Measurements from ENCODE around the gene SNRK. TPM values are rescaled to one million over a fixed set of nuclear protein-coding genes. Genes with fewer than 3 reads are reported as not detected.

The SNRK gene
- total RNA-seq, 2 donors from 2014 or later: 19.4 TPM

DNA sequence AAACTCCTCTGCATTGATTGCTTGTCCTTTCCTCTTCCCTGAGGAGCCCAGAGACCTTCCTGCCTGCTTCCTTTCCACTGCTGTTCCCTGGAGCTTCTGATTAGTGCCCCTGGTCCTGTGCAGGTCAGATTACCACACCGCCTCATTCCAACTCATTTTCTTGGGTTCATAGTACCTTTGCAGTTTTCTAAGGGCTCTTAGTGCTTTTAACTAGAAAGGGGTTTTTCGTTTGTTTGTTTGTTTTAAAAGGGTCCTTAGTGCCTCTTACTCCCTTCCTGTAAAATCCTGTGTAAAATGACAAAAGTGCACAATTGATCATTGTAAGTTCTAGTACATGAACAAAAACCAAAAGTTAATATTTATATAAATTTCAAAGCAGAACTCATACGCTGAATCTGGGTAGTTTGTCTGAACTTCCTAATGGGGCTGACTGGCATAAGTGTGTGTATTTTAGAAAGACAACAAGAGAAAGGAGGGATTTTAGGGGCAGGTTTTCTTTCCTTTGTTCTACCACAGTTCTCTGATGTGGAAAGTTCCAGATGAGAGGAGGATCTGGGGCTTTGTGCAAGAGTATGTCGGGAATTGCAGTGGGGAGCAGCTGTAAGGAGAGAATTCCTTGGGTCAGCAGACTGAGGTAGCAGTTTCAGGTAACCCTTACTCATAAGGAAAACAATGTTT, 30.6 kb downstream of the SNRK start:
- no peak overlapping the region for H3K9ac ChIP-seq (ENCODE audit: extremely low read depth, low read length, poor library complexity, severe bottlenecking)
- Mint-ChIP-seq H3K27ac (peak overlapping the region; percentile 24), H3K4me1 (peaks cover 14% of the 10 kb centered on the region), H3K9me3 (no peaks in the 10 kb centered on the region), H3K4me3 (no peak overlapping the region), H3K27me3 (ENCODE audit: insufficient read depth) (no peaks in the 10 kb centered on the region), H3K36me3 (ENCODE audit: low read depth) (peaks cover 10% of the 10 kb centered on the region)
- no peaks in the 10 kb centered on the region for H3K27me3 ChIP-seq (ENCODE audit: control insufficient read depth, insufficient read depth, low read length, poor library complexity, severe bottlenecking)
- H3K9me3 ChIP-seq (ENCODE audit: control insufficient read depth, low read length): no peaks in the 10 kb centered on the region
- peak overlapping the region; percentile 41 for H3K27ac ChIP-seq (ENCODE audit: low read depth, low read length)
- TF ChIP-seq, protein P1, sequence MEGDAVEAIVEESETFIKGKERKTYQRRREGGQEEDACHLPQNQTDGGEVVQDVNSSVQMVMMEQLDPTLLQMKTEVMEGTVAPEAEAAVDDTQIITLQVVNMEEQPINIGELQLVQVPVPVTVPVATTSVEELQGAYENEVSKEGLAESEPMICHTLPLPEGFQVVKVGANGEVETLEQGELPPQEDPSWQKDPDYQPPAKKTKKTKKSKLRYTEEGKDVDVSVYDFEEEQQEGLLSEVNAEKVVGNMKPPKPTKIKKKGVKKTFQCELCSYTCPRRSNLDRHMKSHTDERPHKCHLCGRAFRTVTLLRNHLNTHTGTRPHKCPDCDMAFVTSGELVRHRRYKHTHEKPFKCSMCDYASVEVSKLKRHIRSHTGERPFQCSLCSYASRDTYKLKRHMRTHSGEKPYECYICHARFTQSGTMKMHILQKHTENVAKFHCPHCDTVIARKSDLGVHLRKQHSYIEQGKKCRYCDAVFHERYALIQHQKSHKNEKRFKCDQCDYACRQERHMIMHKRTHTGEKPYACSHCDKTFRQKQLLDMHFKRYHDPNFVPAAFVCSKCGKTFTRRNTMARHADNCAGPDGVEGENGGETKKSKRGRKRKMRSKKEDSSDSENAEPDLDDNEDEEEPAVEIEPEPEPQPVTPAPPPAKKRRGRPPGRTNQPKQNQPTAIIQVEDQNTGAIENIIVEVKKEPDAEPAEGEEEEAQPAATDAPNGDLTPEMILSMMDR (conservative IDR thresholded peaks at IDR 0.05): no peak
- no peaks in the 10 kb centered on the region for H3K4me1 ChIP-seq (ENCODE audit: control insufficient read depth, insufficient read depth, low read length)
- WGBS, 2 experiments (ENCODE audit: insufficient coverage in 1 of 2, insufficient read length in 1 of 2): 60 to 84% methylated on average over 1 to 4 of the region's 4 CpGs
- DNase-seq: no peak
- peaks cover 9% of the 10 kb centered on the region for H3K36me3 ChIP-seq (ENCODE audit: control insufficient read depth, insufficient read depth, low read length)
- H3K4me3 ChIP-seq (ENCODE audit: low read length): no peak overlapping the region

DNA sequence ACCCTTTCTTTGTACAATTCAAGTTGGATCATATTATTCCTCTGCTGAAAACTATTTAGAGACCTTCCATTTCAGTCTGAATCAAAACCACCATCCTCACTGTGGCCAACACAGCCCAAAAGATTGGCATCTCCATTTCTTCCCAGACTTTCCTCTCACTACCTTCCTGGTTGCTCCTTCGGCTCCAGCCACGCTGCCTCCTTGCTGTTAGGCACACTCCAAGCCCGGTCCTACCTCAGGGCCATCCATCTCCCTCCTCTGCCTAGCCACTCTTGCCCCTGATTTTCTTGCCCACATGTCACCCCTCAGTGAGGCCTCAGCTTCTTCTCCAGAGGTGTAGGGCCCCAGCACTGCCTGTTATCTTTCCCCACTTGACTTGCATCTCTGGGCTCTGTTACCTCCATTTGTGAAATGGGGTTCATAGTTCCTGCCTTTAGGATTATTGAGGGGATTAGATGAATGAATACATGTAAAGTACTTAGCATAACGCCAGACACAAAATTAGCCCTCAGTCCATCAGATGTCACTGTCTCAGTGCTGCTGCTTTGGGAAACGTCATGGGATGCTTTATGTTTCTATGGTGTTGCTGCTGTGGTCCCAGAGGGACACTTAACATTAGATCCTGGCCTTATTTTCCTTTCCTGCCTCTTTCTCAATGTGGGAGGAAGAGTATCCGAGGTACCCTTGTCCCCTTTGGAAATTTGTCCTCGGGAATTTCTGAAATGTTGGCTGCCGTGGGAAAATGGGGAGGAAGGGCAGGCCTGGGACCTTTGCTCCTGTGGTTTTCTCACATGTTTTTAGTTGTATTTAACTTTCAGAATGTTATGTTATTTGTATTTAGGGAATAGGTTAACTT, 31.3 kb downstream of the SNRK start:
- Mint-ChIP-seq H3K4me1 (peaks cover 14% of the 10 kb centered on the region), H3K9me3 (no peaks in the 10 kb centered on the region), H3K27me3 (ENCODE audit: insufficient read depth) (no peaks in the 10 kb centered on the region), H3K4me3 (no peak overlapping the region), H3K27ac (peak overlapping the region; percentile 20), H3K36me3 (ENCODE audit: low read depth) (peaks cover 12% of the 10 kb centered on the region)
- H3K4me3 ChIP-seq (ENCODE audit: low read length): no peak overlapping the region
- TF ChIP-seq, protein P1 (conservative IDR thresholded peaks at IDR 0.05): no peak
- H3K27me3 ChIP-seq (ENCODE audit: control insufficient read depth, insufficient read depth, low read length, poor library complexity, severe bottlenecking): no peaks in the 10 kb centered on the region
- H3K4me1 ChIP-seq (ENCODE audit: control insufficient read depth, insufficient read depth, low read length): no peaks in the 10 kb centered on the region
- WGBS, 2 experiments (ENCODE audit: insufficient coverage in 1 of 2, insufficient read length in 1 of 2): 91 to 96% methylated on average over 5 to 8 of the region's 8 CpGs
- H3K9me3 ChIP-seq (ENCODE audit: control insufficient read depth, low read length): no peaks in the 10 kb centered on the region
- peaks cover 2% of the 10 kb centered on the region for H3K36me3 ChIP-seq (ENCODE audit: control insufficient read depth, insufficient read depth, low read length)
- no peak overlapping the region for H3K27ac ChIP-seq (ENCODE audit: low read depth, low read length)
- no peak for DNase-seq
- H3K9ac ChIP-seq (ENCODE audit: extremely low read depth, low read length, poor library complexity, severe bottlenecking): no peak overlapping the region

DNA sequence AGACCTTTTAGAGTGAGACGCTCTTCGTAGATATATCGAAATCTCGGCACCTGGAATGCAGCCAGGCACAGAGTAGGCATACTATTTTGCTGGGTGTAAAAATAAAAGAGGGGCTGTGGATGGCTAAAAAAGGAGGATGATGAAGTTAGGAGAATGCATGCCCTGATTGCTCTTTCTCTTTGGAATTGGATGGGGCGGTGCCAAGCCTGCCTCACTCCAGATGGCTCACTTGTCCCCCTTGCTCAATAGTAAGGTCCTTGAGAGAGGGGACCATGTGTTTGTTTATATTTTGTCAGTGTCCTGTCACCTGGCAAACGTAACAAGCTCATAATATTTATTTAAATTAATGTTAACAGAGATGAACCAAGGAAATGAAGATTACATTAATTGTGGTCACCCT, 33.0 kb downstream of the SNRK start:
- no peak overlapping the region for H3K4me3 ChIP-seq (ENCODE audit: low read length)
- TF ChIP-seq, protein P1 (conservative IDR thresholded peaks at IDR 0.05): no peak
- H3K9me3 ChIP-seq (ENCODE audit: control insufficient read depth, low read length): peaks cover 10% of the 10 kb centered on the region
- H3K9me3 Mint-ChIP-seq: peaks cover 6% of the 10 kb centered on the region
- H3K36me3 ChIP-seq (ENCODE audit: control insufficient read depth, insufficient read depth, low read length): peaks cover 6% of the 10 kb centered on the region
- DNase-seq: no peak
- no peaks in the 10 kb centered on the region for H3K4me1 ChIP-seq (ENCODE audit: control insufficient read depth, insufficient read depth, low read length)
- peaks cover 8% of the 10 kb centered on the region for H3K36me3 Mint-ChIP-seq (ENCODE audit: low read depth)
- H3K27ac Mint-ChIP-seq: no peak overlapping the region
- 95 to 100% methylated on average over 4 to 5 of the region's 6 CpGs for WGBS, 2 experiments (ENCODE audit: insufficient coverage in 1 of 2, insufficient read length in 1 of 2)
- H3K27me3 Mint-ChIP-seq (ENCODE audit: insufficient read depth): no peaks in the 10 kb centered on the region
- H3K27ac ChIP-seq (ENCODE audit: low read depth, low read length): no peak overlapping the region
- no peaks in the 10 kb centered on the region for H3K27me3 ChIP-seq (ENCODE audit: control insufficient read depth, insufficient read depth, low read length, poor library complexity, severe bottlenecking)
- no peak overlapping the region for H3K4me3 Mint-ChIP-seq
- no peak overlapping the region for H3K9ac ChIP-seq (ENCODE audit: extremely low read depth, low read length, poor library complexity, severe bottlenecking)
- peaks cover 14% of the 10 kb centered on the region for H3K4me1 Mint-ChIP-seq
